Adipocyte (in vitro differentiated cells): ENCODE measurements around the gene PDZRN4.
"Not testable (repeated sequence)": the region's sequence is repeated elsewhere in the genome, so short reads cannot be mapped to it uniquely, and the experiment has no call there.

ENCODE experiments used
- DNase-seq: peaks from one replicate; pipeline ENCODE4 v3.0.0-alpha.2; 2015; ENCODE audit warnings: low read depth
- H3K27me3 ChIP-seq: replicated peaks from 2 replicates; pipeline ENCODE4 v1.7.0; 2013; ENCODE audit warnings: mild to moderate bottlenecking, low read length, moderate library complexity; ENCODE audit not compliant: control insufficient read depth, insufficient read depth
- H3K36me3 ChIP-seq: 2 replicates; pipeline ENCODE4 v1.7.0; 2013; ENCODE audit warnings: low read length, mild to moderate bottlenecking, moderate library complexity; ENCODE audit not compliant: control insufficient read depth, insufficient read depth, severe bottlenecking
- H3K4me1 ChIP-seq: 2 replicates; pipeline ENCODE4 v1.7.0; 2013; ENCODE audit warnings: mild to moderate bottlenecking, low read length, moderate library complexity; ENCODE audit not compliant: control insufficient read depth, insufficient read depth
- H3K4me3 ChIP-seq: 2 replicates; pipeline ENCODE4 v1.7.0; 2013; ENCODE audit warnings: mild to moderate bottlenecking, low read length, moderate library complexity
- H3K9ac ChIP-seq: 2 replicates; pipeline ENCODE4 v1.7.0; 2013; ENCODE audit warnings: mild to moderate bottlenecking, low read length, moderate library complexity
- H3K9me3 ChIP-seq: 2 replicates; pipeline ENCODE4 v1.7.0; 2013; ENCODE audit warnings: mild to moderate bottlenecking, low read length, moderate library complexity; ENCODE audit not compliant: control insufficient read depth

Gene PDZRN4

GRCh38 chr12:41536813-41537490, 348.8 kb downstream of the PDZRN4 start:
- H3K4me1 ChIP-seq = no peaks in the 10 kb centered on the region
- no peaks in the 10 kb centered on the region for H3K27me3 ChIP-seq
- no peak overlapping the region for H3K4me3 ChIP-seq
- no peak overlapping the region for H3K9ac ChIP-seq
- H3K9me3 ChIP-seq = no peaks in the 10 kb centered on the region
- no peaks in the 10 kb centered on the region for H3K36me3 ChIP-seq
- no peak for DNase-seq

- DNase-seq = no peak
- Histone ChIP-seq H3K27me3 (no peaks in the 10 kb centered on the region), H3K9ac (no peak overlapping the region), H3K36me3 (no peaks in the 10 kb centered on the region), H3K4me1 (no peaks in the 10 kb centered on the region), H3K9me3 (no peaks in the 10 kb centered on the region), H3K4me3 (no peak overlapping the region)
These were observed 349.4 kb downstream of the PDZRN4 start for GRCh38 chr12:41537522-41537921.

- Histone ChIP-seq H3K36me3 (no peaks in the 10 kb centered on the region), H3K4me3 (no peak overlapping the region), H3K27me3 (no peaks in the 10 kb centered on the region), H3K4me1 (no peaks in the 10 kb centered on the region), H3K9ac (no peak overlapping the region), H3K9me3 (no peaks in the 10 kb centered on the region)
- DNase-seq = no peak
These were observed 357.6 kb downstream of the PDZRN4 start for GRCh38 chr12:41545761-41546160.

DNA sequence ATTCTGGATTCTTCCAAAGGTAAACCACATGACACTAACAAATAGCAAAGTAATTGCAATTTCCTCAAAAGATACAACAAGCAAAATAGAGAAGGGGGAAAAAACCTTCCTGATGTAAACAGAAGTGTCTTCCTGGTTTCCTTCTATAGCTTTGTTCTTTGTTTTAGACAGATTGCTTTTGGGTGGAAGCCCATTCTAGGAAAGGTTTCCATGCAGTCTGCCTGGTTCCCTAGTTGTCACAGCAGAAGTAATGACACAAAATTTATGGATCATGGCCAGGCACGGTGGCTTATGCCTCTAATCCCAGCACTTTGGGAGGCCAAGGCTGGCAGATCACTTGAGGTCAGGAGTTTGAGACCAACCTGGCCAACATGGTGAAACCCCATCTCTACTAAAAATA, 359.0 kb downstream of the PDZRN4 start:
- not testable (repeated sequence) for H3K9ac ChIP-seq, H3K27me3 ChIP-seq, H3K9me3 ChIP-seq, H3K4me3 ChIP-seq, DNase-seq, H3K36me3 ChIP-seq, H3K4me1 ChIP-seq

- H3K9ac ChIP-seq = no peak overlapping the region
- H3K36me3 ChIP-seq = no peaks in the 10 kb centered on the region
- no peak for DNase-seq
- no peaks in the 10 kb centered on the region for H3K4me1 ChIP-seq
- H3K9me3 ChIP-seq = no peaks in the 10 kb centered on the region
- H3K27me3 ChIP-seq = no peaks in the 10 kb centered on the region
- no peak overlapping the region for H3K4me3 ChIP-seq
These were observed 360.8 kb downstream of the PDZRN4 start for GRCh38 chr12:41548926-41549325.

GRCh38 chr12:41552588-41552987, 364.5 kb downstream of the PDZRN4 start:
- H3K27me3 ChIP-seq = no peaks in the 10 kb centered on the region
- DNase-seq = peak; percentile 0
- H3K4me3 ChIP-seq = no peak overlapping the region
- no peaks in the 10 kb centered on the region for H3K36me3 ChIP-seq
- H3K4me1 ChIP-seq = no peaks in the 10 kb centered on the region
- H3K9me3 ChIP-seq = no peaks in the 10 kb centered on the region
- no peak overlapping the region for H3K9ac ChIP-seq

GRCh38 chr12:41556176-41556575, 368.1 kb downstream of the PDZRN4 start:
- Histone ChIP-seq H3K9me3 (no peaks in the 10 kb centered on the region), H3K9ac (no peak overlapping the region), H3K4me3 (no peak overlapping the region), H3K27me3 (no peaks in the 10 kb centered on the region), H3K4me1 (no peaks in the 10 kb centered on the region), H3K36me3 (no peaks in the 10 kb centered on the region)
- DNase-seq = no peak

GRCh38 chr12:41557344-41557743, 369.2 kb downstream of the PDZRN4 start:
- no peak overlapping the region for H3K9ac ChIP-seq
- DNase-seq = no peak
- no peaks in the 10 kb centered on the region for H3K9me3 ChIP-seq
- no peaks in the 10 kb centered on the region for H3K36me3 ChIP-seq
- no peaks in the 10 kb centered on the region for H3K4me1 ChIP-seq
- H3K27me3 ChIP-seq = no peaks in the 10 kb centered on the region
- H3K4me3 ChIP-seq = no peak overlapping the region

GRCh38 chr12:41558671-41559070, 370.6 kb downstream of the PDZRN4 start:
- Histone ChIP-seq H3K4me1 (no peaks in the 10 kb centered on the region), H3K27me3 (no peaks in the 10 kb centered on the region), H3K4me3 (no peak overlapping the region), H3K9ac (no peak overlapping the region), H3K36me3 (no peaks in the 10 kb centered on the region), H3K9me3 (no peaks in the 10 kb centered on the region)
- no peak for DNase-seq

DNA sequence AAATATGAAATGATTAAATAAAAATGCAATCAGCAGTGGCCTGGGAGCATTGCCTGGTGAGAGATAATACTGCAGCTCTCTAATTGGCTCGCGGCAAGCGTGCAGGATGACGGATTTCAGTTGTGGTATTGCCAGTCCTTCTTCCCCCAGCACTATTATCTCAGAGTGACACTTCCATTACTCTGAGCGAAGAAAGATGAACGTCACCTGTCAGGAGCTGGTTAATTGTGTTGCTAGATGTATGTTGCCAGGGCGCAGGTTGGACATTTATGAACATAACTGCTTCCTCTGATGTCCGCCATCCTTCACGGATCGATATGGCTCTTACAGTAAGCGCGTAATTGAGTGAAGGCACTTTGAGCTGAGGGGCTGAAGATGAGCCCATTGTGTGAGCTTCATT, 374.9 kb downstream of the PDZRN4 start:
- no peak overlapping the region for H3K9ac ChIP-seq
- H3K36me3 ChIP-seq = no peaks in the 10 kb centered on the region
- H3K4me1 ChIP-seq = no peaks in the 10 kb centered on the region
- no peak overlapping the region for H3K4me3 ChIP-seq
- H3K27me3 ChIP-seq = no peaks in the 10 kb centered on the region
- H3K9me3 ChIP-seq = no peaks in the 10 kb centered on the region
- DNase-seq = no peak

- H3K27me3 ChIP-seq = no peaks in the 10 kb centered on the region
- no peak overlapping the region for H3K4me3 ChIP-seq
- H3K36me3 ChIP-seq = no peaks in the 10 kb centered on the region
- DNase-seq = no peak
- no peaks in the 10 kb centered on the region for H3K9me3 ChIP-seq
- H3K4me1 ChIP-seq = no peaks in the 10 kb centered on the region
- H3K9ac ChIP-seq = no peak overlapping the region
These were observed 376.7 kb downstream of the PDZRN4 start for GRCh38 chr12:41564816-41565215.

DNA sequence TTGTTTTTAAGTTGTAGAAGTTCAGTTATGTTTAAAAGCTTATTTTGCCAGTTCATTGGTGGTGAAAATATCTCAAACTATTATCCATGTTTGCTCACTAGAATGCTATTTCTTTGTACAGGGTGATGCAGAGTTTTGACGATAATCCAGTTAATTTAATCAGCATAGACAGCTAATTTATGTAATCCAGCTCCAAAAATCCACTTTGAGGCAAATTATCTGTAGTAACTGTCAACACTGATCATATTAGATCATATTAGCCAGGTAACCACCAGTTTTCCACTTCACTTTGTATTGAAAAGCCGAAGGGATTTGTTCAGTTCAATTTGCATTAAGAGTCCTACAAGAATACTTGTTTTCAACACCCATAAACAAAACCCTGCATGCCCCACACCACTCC, 378.6 kb downstream of the PDZRN4 start:
- no peak for DNase-seq
- no peaks in the 10 kb centered on the region for H3K9me3 ChIP-seq
- H3K27me3 ChIP-seq = no peaks in the 10 kb centered on the region
- no peaks in the 10 kb centered on the region for H3K36me3 ChIP-seq
- H3K9ac ChIP-seq = no peak overlapping the region
- no peaks in the 10 kb centered on the region for H3K4me1 ChIP-seq
- H3K4me3 ChIP-seq = no peak overlapping the region
